ENCODE results near the gene PCARE.

DNA sequence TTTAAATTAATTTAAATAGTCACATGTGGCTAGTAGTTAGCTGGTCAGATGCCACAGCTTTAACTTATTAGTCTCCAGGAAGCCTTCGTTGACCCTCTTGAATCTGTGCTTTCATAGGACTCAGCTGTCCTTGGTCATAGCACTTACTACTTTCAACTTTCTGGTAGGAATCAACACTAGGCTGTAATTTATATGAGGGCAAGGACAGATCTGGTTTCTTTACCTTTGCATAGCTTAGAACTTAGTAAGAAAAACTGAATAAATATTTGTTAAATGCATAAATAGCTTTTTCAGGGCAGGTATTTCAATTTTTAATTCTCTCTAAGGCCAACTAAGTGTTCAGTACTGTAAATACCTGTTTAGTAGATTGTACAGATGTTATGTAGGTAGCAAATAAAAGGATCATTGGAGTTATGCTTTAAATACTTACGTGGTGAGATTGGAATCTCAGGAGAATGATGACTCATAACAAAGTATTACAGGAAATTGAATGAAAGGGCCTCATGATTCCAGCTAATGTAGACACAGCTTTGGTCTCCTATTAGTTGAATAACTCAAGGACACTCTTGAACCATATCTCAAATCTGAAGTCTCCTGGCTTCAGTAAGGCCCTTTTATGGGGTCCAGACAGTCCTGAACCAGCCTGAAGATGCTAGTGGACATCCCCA is 43.4 kb upstream of the PCARE start:
- TF ChIP-seq, protein P1, sequence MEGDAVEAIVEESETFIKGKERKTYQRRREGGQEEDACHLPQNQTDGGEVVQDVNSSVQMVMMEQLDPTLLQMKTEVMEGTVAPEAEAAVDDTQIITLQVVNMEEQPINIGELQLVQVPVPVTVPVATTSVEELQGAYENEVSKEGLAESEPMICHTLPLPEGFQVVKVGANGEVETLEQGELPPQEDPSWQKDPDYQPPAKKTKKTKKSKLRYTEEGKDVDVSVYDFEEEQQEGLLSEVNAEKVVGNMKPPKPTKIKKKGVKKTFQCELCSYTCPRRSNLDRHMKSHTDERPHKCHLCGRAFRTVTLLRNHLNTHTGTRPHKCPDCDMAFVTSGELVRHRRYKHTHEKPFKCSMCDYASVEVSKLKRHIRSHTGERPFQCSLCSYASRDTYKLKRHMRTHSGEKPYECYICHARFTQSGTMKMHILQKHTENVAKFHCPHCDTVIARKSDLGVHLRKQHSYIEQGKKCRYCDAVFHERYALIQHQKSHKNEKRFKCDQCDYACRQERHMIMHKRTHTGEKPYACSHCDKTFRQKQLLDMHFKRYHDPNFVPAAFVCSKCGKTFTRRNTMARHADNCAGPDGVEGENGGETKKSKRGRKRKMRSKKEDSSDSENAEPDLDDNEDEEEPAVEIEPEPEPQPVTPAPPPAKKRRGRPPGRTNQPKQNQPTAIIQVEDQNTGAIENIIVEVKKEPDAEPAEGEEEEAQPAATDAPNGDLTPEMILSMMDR (IDR thresholded peaks at IDR 0.05) = no peak
- no peak for TF ChIP-seq E2F5 (CRISPR knock-in tag; IDR thresholded peaks at IDR 0.05)
- no peak for TF ChIP-seq GABPB1 (CRISPR knock-in tag; IDR thresholded peaks at IDR 0.05)
- no peak for TF ChIP-seq ZNF423 (CRISPR knock-in tag; IDR thresholded peaks at IDR 0.05)
- TF ChIP-seq MXD4 (CRISPR knock-in tag; IDR thresholded peaks at IDR 0.05; ENCODE audit: borderline replicate concordance) = no peak
- no peak for TF ChIP-seq E2F1 (CRISPR knock-in tag; IDR thresholded peaks at IDR 0.05)
